ENCODE results near the gene PLCB1. TPM values are rescaled to one million over a fixed set of nuclear protein-coding genes. Genes with fewer than 3 reads are reported as not detected.
A peak's percentile ranks its signal among the peaks of the same experiment; 100 is the strongest.
"Not testable (repeated sequence)": the region's sequence is repeated elsewhere in the genome, so short reads cannot be mapped to it uniquely, and the experiment has no call there.

The PLCB1 gene
- polyA plus RNA-seq, 1 donor: 8.5 TPM

GRCh38 chr20:8834851-8835250, 702.8 kb downstream of the PLCB1 start:
- no peak for DNase-seq (ENCODE audit: low read depth)

- no peak for DNase-seq (ENCODE audit: low read depth)
These were observed 705.3 kb downstream of the PLCB1 start for GRCh38 chr20:8837396-8837795.

GRCh38 chr20:8842525-8842924, 710.5 kb downstream of the PLCB1 start:
- no peak for DNase-seq (ENCODE audit: low read depth)

GRCh38 chr20:8844179-8844578, 712.1 kb downstream of the PLCB1 start:
- DNase-seq (ENCODE audit: low read depth): no peak

- no peak for DNase-seq (ENCODE audit: low read depth)
These were observed 717.9 kb downstream of the PLCB1 start for GRCh38 chr20:8849990-8850389.

- no peak for DNase-seq (ENCODE audit: low read depth)
These were observed 719.4 kb downstream of the PLCB1 start for GRCh38 chr20:8851446-8851845.

- DNase-seq (ENCODE audit: low read depth): not testable (repeated sequence)
These were observed 719.9 kb downstream of the PLCB1 start for GRCh38 chr20:8851919-8852318.

- DNase-seq (ENCODE audit: low read depth): not testable (repeated sequence)
These were observed 721.1 kb downstream of the PLCB1 start for GRCh38 chr20:8853211-8853610.

- peak; percentile 69 for DNase-seq (ENCODE audit: low read depth)
These were observed 721.8 kb downstream of the PLCB1 start for GRCh38 chr20:8853805-8854338.

- DNase-seq (ENCODE audit: low read depth): peak; percentile 60
These were observed 722.5 kb downstream of the PLCB1 start for GRCh38 chr20:8854571-8854970.

- peak; percentile 44 for DNase-seq (ENCODE audit: low read depth)
These were observed 723.2 kb downstream of the PLCB1 start for GRCh38 chr20:8855315-8855714.

GRCh38 chr20:8856668-8857067, 724.6 kb downstream of the PLCB1 start:
- DNase-seq (ENCODE audit: low read depth): no peak

- peak; percentile 25 for DNase-seq (ENCODE audit: low read depth)
These were observed 726.2 kb downstream of the PLCB1 start for GRCh38 chr20:8858181-8858787.

- DNase-seq (ENCODE audit: low read depth): no peak
These were observed 728.0 kb downstream of the PLCB1 start for GRCh38 chr20:8860011-8860495.

GRCh38 chr20:8862092-8862491, 730.0 kb downstream of the PLCB1 start:
- DNase-seq (ENCODE audit: low read depth): no peak

- no peak for DNase-seq (ENCODE audit: low read depth)
These were observed 733.6 kb downstream of the PLCB1 start for GRCh38 chr20:8865636-8866035.

GRCh38 chr20:8867038-8867740, 735.1 kb downstream of the PLCB1 start:
- DNase-seq (ENCODE audit: low read depth): no peak

- no peak for DNase-seq (ENCODE audit: low read depth)
These were observed 738.6 kb downstream of the PLCB1 start for GRCh38 chr20:8870652-8871051.

- no peak for DNase-seq (ENCODE audit: low read depth)
These were observed 742.4 kb downstream of the PLCB1 start for GRCh38 chr20:8874437-8874836.

- no peak for DNase-seq (ENCODE audit: low read depth)
These were observed 743.5 kb downstream of the PLCB1 start for GRCh38 chr20:8875586-8875985.

GRCh38 chr20:8876366-8876765, 744.3 kb downstream of the PLCB1 start:
- no peak for DNase-seq (ENCODE audit: low read depth)

GRCh38 chr20:8877294-8877693, 745.2 kb downstream of the PLCB1 start:
- DNase-seq (ENCODE audit: low read depth): no peak

GRCh38 chr20:8879669-8880068, 747.6 kb downstream of the PLCB1 start:
- no peak for DNase-seq (ENCODE audit: low read depth)

All from forelimb muscle (tissue), 1 donor.